HepG2 (cell line): ENCODE results near the gene ADARB1. TPM values are rescaled to one million over a fixed set of nuclear protein-coding genes. Genes with fewer than 3 reads are reported as not detected.
A peak's percentile ranks its signal among the peaks of the same experiment; 100 is the strongest.

ENCODE experiments used
- ATF3 ChIP-seq: sonication (generic); formaldehyde crosslinking; IDR thresholded peaks from 2 replicates; pipeline ENCODE4 v1.4.0; 2020; ENCODE audit warnings: missing genetic modification reagents
- DMAP1 ChIP-seq: IDR thresholded peaks from 2 replicates; pipeline ENCODE4 v1.6.1; 2016
- FOXO4 ChIP-seq: sonication (generic); formaldehyde crosslinking; conservative IDR thresholded peaks from 2 replicates; pipeline ENCODE4 v1.8.1; 2023; ENCODE audit warnings: missing genetic modification reagents
- FOXP1 ChIP-seq, 2 experiments: fragments of 450-650 bp in 1 of 2; IDR thresholded peaks; 2 replicates each; pipeline ENCODE4 v1.6.1; 2017 to 2018; ENCODE audit warnings: antibody characterized with exemption in 1 of 2
- HMGXB4 ChIP-seq, 2 experiments: sonication (generic) in 1 of 2; formaldehyde crosslinking in 1 of 2; IDR thresholded peaks; 2 replicates each; pipeline versions ENCODE4 v1.4.0 to v1.6.1; 2018 to 2020; ENCODE audit warnings: missing genetic modification reagents in 2 of 2, borderline replicate concordance in 1 of 2, low read depth in 1 of 2, mild to moderate bottlenecking in 1 of 2, missing biosample characterization in 1 of 2
- HNRNPUL1 ChIP-seq: fragments of 200-400 bp; formaldehyde crosslinking; IDR thresholded peaks from 2 replicates; pipeline ENCODE4 v1.6.1; 2017; ENCODE audit warnings: low read depth, mild to moderate bottlenecking, low read length, moderate library complexity
- JUND ChIP-seq: sonication (generic); formaldehyde crosslinking; IDR thresholded peaks from 2 replicates; pipeline ENCODE4 v1.8.0; 2022; ENCODE audit warnings: mild to moderate bottlenecking, missing genetic modification reagents
- MEIS2 ChIP-seq: sonication (generic); formaldehyde crosslinking; IDR thresholded peaks from 2 replicates; pipeline ENCODE4 v1.9.0; 2021; ENCODE audit warnings: mild to moderate bottlenecking, missing genetic modification reagents
- MYPOP ChIP-seq: sonication (generic); formaldehyde crosslinking; IDR thresholded peaks from 2 replicates; pipeline ENCODE4 v1.8.1; 2023; ENCODE audit warnings: mild to moderate bottlenecking, moderate library complexity, missing genetic modification reagents
- RCOR2 ChIP-seq: IDR thresholded peaks from 2 replicates; pipeline ENCODE4 v1.6.1; 2016; ENCODE audit warnings: missing biosample characterization, missing genetic modification reagents
- RERE ChIP-seq: IDR thresholded peaks from 2 replicates; pipeline ENCODE4 v1.6.1; 2016; ENCODE audit warnings: low read depth, missing genetic modification reagents, missing compliant biosample characterization
- SOX13 ChIP-seq, 3 experiments: fragments of 450-650 bp in 1 of 3; sonication (generic) in 1 of 3; formaldehyde crosslinking in 1 of 3; IDR thresholded peaks in 2 of 3; conservative IDR thresholded peaks in 1 of 3; 2 replicates each; pipeline versions ENCODE4 v1.5.0 to v1.6.1; 2016 to 2020; ENCODE audit warnings: antibody characterized with exemption in 1 of 3, mild to moderate bottlenecking in 1 of 3, missing compliant biosample characterization in 1 of 3, missing genetic modification reagents in 1 of 3, moderate library complexity in 1 of 3
- YEATS4 ChIP-seq: sonication (generic); formaldehyde crosslinking; IDR thresholded peaks from 2 replicates; pipeline ENCODE4 v1.4.0; 2020; ENCODE audit warnings: missing genetic modification reagents, borderline replicate concordance
- ZC3H4 ChIP-seq: sonication (generic); formaldehyde crosslinking; IDR thresholded peaks from 2 replicates; pipeline ENCODE4 v1.4.0; 2020; ENCODE audit warnings: missing genetic modification reagents, borderline replicate concordance
- ZNF205 ChIP-seq: IDR thresholded peaks from 2 replicates; pipeline ENCODE4 v1.6.1; 2018; ENCODE audit warnings: missing biosample characterization, missing genetic modification reagents
- ZNF331 ChIP-seq: sonication (generic); formaldehyde crosslinking; IDR thresholded peaks from 2 replicates; pipeline ENCODE4 v1.4.0; 2020; ENCODE audit warnings: missing genetic modification reagents
- ZNF563 ChIP-seq: sonication (generic); formaldehyde crosslinking; IDR thresholded peaks from 2 replicates; pipeline ENCODE4 v1.8.0; 2022; ENCODE audit warnings: mild to moderate bottlenecking, moderate library complexity, missing genetic modification reagents
- ZNF776 ChIP-seq: sonication (generic); formaldehyde crosslinking; IDR thresholded peaks from 2 replicates; pipeline ENCODE4 v1.4.0; 2020; ENCODE audit warnings: mild to moderate bottlenecking, missing genetic modification reagents
- polyA plus RNA-seq, 8 experiments: library from polyadenylated mRNA; depleted of rRNA in 3 of 8; stranded (reverse) in 7 of 8; unstranded in 1 of 8; fragments of >200 nt; fragmentation: Illumina TruSeq in 4 of 8; extraction: Trizol in 4 of 8; gene quantifications; 2 replicates each; pipeline versions ENCODE4 v1.2.1 to v1.2.3, GENCODE V29; 2011 to 2016; ENCODE audit warnings: low read depth in 4 of 8, missing spikeins in 1 of 8, mixed read lengths in 1 of 8; ENCODE audit not compliant: insufficient read depth in 1 of 8
- total RNA-seq, 5 experiments: library from RNA; depleted of rRNA; stranded (reverse); fragments of >200 nt; fragmentation: Illumina TruSeq; extraction: Trizol; gene quantifications; 2 replicates each; pipeline ENCODE4 v1.2.3, GENCODE V29; 2016; ENCODE audit warnings: low read depth in 1 of 5

ADARB1 gene
- total and polyA plus RNA-seq, 2 of the 13 experiments (the other 11 are each of a cell fraction or from before 2014, with no cell fraction given) = 6.6 to 10.0 TPM

GRCh38 chr21:45074048-45074817, at the start of gene ADARB1 (continued):
- TF ChIP-seq SOX13 (IDR thresholded peaks at IDR 0.05) (no peak), SOX13 (CRISPR knock-in tag; conservative IDR thresholded peaks at IDR 0.05 in 1 of 2, IDR thresholded peaks at IDR 0.05 in 1 of 2) (no peak), YEATS4 (CRISPR knock-in tag) (peak; percentile 55; the same call in 1 of the 2 replicates), DMAP1 (CRISPR knock-in tag) (peak; percentile 18; the same call in 1 of the 2 replicates), ZC3H4 (CRISPR knock-in tag) (peak; percentile 71; the same call in 1 of the 2 replicates), ZNF563 (peak; percentile 40; the same call in 1 of the 2 replicates), RERE (CRISPR knock-in tag) (no peak), JUND (CRISPR knock-in tag) (no peak), ZNF776 (peak; percentile 36; the same call in 1 of the 2 replicates), HMGXB4 (CRISPR knock-in tag; IDR thresholded peaks at IDR 0.05; ENCODE audit: borderline replicate concordance in 1 of 2, low read depth in 1 of 2) (peak in 1 of 2 experiments; percentile 14; a peak in 1 of 4 replicates), RCOR2 (CRISPR knock-in tag) (no peak), FOXO4 (CRISPR knock-in tag) (0 out of 2 replicates have a peak, but pooled peaks have one; percentile 81), MEIS2 (0 out of 2 replicates have a peak, but pooled peaks have one; percentile 30), HNRNPUL1 (peak; percentile 86), ATF3 (no peak), MYPOP (CRISPR knock-in tag) (no peak), ZNF205 (no peak), FOXP1 (IDR thresholded peaks at IDR 0.05) (no peak), FOXP1 (CRISPR knock-in tag; IDR thresholded peaks at IDR 0.05) (no peak), ZNF331 (no peak)
